Measurements from ENCODE around the gene SH3YL1. TPM values are rescaled to one million over a fixed set of nuclear protein-coding genes. Genes with fewer than 3 reads are reported as not detected.

Gene SH3YL1
- polyA plus RNA-seq, 1 of the 3 experiments (the other 2 are of a cell fraction) = 22.7 TPM

DNA sequence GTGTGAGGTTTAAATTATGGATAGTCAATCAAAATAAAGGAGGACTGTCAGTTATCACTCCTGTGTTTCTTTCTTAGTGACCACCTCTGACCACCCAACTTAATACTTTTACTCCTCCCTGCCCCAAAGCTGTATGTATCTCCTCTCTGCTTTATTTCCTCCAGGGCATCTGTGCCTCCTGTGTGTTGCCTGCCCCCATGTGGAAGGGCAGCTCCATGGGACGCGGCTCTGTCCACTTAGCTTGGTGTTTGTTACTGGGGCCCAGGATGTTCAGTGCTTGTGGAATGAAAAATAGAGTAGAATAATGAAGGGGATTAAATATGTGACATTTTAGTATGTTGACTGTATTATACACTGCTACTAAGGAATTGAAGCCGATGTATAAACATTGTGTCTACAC is 10.7 kb upstream of the SH3YL1 start (continued):
- TF ChIP-seq, protein P1, sequence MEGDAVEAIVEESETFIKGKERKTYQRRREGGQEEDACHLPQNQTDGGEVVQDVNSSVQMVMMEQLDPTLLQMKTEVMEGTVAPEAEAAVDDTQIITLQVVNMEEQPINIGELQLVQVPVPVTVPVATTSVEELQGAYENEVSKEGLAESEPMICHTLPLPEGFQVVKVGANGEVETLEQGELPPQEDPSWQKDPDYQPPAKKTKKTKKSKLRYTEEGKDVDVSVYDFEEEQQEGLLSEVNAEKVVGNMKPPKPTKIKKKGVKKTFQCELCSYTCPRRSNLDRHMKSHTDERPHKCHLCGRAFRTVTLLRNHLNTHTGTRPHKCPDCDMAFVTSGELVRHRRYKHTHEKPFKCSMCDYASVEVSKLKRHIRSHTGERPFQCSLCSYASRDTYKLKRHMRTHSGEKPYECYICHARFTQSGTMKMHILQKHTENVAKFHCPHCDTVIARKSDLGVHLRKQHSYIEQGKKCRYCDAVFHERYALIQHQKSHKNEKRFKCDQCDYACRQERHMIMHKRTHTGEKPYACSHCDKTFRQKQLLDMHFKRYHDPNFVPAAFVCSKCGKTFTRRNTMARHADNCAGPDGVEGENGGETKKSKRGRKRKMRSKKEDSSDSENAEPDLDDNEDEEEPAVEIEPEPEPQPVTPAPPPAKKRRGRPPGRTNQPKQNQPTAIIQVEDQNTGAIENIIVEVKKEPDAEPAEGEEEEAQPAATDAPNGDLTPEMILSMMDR (IDR thresholded peaks at IDR 0.05) = no peak
- TF ChIP-seq RFX5 (IDR thresholded peaks at IDR 0.05; ENCODE audit: low read length) = no peak
- no peak for TF ChIP-seq USF2 (IDR thresholded peaks at IDR 0.05; ENCODE audit: borderline replicate concordance, low read depth, low read length)
- no peak for TF ChIP-seq RCOR1 (IDR thresholded peaks at IDR 0.05; ENCODE audit: low read length)
- no peak for TF ChIP-seq PBX3 (IDR thresholded peaks at IDR 0.05)
- TF ChIP-seq, protein P2, sequence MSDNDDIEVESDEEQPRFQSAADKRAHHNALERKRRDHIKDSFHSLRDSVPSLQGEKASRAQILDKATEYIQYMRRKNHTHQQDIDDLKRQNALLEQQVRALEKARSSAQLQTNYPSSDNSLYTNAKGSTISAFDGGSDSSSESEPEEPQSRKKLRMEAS (IDR thresholded peaks at IDR 0.05; ENCODE audit: low read depth) = no peak
- TF ChIP-seq YY1 (IDR thresholded peaks at IDR 0.05; ENCODE audit: low read depth) = no peak
- no peak for TF ChIP-seq USF1 (IDR thresholded peaks at IDR 0.05; ENCODE audit: borderline replicate concordance, low read depth)
- no peak for TF ChIP-seq GABPA (IDR thresholded peaks at IDR 0.05; ENCODE audit: low read depth)

DNA sequence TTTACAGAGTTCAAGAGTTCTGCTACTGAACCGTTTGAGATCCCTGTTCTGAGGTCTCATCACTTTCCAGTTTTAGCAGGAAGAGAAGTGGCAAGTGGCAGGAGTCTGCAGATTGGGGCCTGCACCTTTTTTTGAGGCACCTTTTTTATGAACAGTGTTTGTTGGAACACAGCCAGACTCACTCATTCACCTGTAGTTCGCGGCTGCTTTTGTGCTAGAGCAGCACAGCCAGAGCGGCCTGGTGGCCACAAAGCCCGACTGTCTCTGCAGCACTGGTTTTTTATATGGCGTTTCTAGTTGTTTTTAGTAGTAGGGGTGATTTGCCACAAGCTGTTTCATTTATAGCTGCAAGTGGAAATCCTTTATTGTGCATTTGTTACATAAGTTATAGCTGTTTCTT is 9.5 kb upstream of the SH3YL1 start:
- Histone ChIP-seq H4K20me1 (ENCODE audit: insufficient read depth) (peaks cover 56% of the 10 kb centered on the region), H2AFZ (ENCODE audit: low read depth) (no peak overlapping the region), H3K27ac (ENCODE audit: low read depth in 2 of 2, low read length in 1 of 2) (no peak overlapping the region), H3K27me3 (ENCODE audit: insufficient read depth) (no peaks in the 10 kb centered on the region), H3K9ac (no peak overlapping the region), H3K4me3 (ENCODE audit: low read depth in 2 of 2, low read length in 1 of 2) (no peak overlapping the region), H3K9me2 (no peaks in the 10 kb centered on the region), H3K9me3 (no peaks in the 10 kb centered on the region), H3K79me2 (ENCODE audit: insufficient read depth) (peaks cover 94% of the 10 kb centered on the region), H3F3A (replicated peaks; ENCODE audit: insufficient read depth) (no peaks in the 10 kb centered on the region), H3K36me3 (replicated peaks in 1 of 2; ENCODE audit: control insufficient read depth in 1 of 2, insufficient read depth in 2 of 2, low read length in 1 of 2) (peaks cover 44 to 74% of the 10 kb centered on the region in 2 experiments), H3K4me2 (no peak overlapping the region), H3K4me1 (ENCODE audit: control insufficient read depth in 1 of 2, insufficient read depth in 2 of 2, low read depth in 1 of 2, low read length in 1 of 2) (no peaks in the 10 kb centered on the region; a peak in 1 of 4 replicates)
- TF ChIP-seq RCOR1 (IDR thresholded peaks at IDR 0.05; ENCODE audit: low read length) (no peak), YY1 (IDR thresholded peaks at IDR 0.05; ENCODE audit: low read depth) (no peak), SMC3 (IDR thresholded peaks at IDR 0.05; ENCODE audit: low read depth, low read length) (no peak), RFX5 (IDR thresholded peaks at IDR 0.05; ENCODE audit: low read length) (no peak), REST (IDR thresholded peaks at IDR 0.05; ENCODE audit: low read depth, low read length) (no peak), POLR2AphosphoS5 (IDR thresholded peaks at IDR 0.05; ENCODE audit: low read depth, low read length) (no peak), CHD2 (IDR thresholded peaks at IDR 0.05; ENCODE audit: low read length, partially characterized antibody) (no peak), TEAD4 (IDR thresholded peaks at IDR 0.05; ENCODE audit: borderline replicate concordance, insufficient read depth) (no peak)
- WGBS (ENCODE audit: low lambda C conversion rate) = 79% methylated on average over 6 of the region's 6 CpGs
- ChIA-PET CTCF (interaction anchor here (1.2 to 3.7 kb wide), 3 partner anchors 17 to 27 kb away, joined by 3 to 9 read pairs (median 5); no protein-coding TSS in a partner anchor), POLR2A (no interaction called here)
- DNase-seq = no peak

Data from SK-N-SH (cell line).